ENCODE measurements around the gene SNTG2.

SNTG2 gene

DNA sequence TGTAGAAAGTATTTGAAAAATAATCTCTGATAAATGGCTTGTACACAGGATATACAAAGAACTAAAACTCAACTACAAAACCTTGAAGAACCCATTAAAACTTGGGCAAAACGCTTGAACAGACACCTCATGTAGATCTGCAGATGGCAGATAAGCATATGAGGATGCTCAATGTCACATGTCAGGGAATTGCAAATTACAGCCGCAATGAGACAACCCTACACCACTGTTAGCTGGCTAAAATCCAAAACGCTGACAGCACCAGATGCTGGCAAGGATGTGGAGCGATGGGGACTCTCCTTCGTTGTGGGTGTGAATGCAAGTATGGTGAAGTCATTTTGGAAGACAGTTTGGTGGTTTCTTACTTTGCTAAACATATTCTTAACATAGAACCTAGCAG lies 53.7 kb downstream of the SNTG2 start:
- no peak for DNase-seq

DNA sequence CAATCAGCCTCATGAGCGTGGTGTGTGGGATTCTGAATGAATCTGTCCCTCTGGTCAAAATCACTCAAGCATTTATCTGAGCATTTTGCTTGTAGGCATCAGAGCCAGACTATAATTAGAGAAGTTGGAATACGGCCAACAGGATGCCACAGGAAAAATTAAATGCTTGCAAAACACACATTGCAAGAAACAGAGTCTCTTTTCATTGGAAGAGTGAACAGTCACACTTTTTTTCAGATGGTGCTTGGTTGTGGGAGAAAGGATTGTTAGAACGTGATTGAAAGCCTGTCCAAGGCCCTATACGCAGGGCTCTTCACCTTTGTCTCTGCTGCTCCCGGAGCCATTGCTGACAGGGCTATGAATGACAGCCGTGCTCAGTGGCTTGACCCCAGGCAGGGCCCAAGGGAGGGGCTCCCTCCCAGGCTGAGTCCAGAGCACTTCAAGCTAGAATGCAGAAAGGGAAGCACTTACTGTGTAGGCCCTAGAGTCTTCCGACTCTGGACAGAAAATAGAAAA lies 59.8 kb downstream of the SNTG2 start:
- DNase-seq: no peak

DNA sequence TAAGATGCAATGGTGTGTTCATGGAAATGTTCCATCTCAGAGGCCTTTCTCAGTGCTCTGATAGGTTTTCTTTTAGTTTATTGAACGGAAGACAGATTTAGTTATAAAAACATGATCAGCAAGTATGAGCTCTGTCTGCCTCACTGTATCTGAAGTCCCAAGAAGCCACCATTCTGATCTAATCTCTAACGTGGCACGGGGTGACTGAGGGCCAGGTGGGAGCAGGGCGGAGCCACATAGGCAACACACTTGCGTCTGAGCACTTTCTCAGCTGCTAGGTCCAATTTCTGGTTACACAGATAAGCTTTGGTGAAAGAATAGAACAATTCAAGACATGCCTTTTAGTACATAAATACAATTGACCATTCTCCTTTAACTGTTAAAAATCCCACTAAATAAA lies 60.4 kb downstream of the SNTG2 start:
- no peak for DNase-seq

DNA sequence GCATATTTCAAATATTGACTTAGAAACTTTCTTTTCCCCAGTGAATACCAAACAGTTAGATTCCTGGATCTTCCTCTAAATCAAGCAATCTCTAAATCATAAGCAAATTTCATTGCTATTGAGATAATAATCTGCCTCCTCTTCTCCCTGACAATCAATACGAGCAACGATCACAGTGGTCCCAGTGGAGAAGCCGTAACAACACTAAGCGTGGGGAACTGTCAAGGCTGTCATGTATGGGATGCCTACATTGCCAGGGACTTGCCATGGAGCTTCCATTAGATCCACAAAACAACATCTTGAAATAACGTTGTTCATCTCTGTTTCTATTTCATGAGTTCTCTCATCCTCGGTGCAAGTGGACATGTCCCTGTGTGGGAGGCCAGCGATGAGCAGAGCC lies 61.3 kb downstream of the SNTG2 start:
- no peak for DNase-seq

DNA sequence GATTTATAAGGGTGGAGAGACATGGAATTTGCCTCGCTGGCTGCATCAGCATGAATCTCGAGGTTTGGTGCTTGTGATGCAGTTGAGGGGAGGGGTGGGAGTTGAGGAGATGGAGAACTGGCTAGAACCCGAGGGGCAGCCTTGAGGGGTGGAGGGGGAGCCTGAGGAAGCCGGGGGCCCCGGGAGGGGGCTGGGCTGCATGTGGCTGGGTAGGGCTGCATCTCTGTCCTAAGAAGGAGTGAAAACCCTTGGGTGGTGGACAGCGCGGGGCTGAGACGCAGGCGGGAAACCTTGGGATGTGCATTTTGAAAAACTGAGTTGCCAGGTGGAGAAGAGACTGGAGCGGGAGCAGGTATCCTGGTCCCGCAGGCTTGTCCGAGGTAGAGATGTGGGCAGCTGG lies 64.2 kb downstream of the SNTG2 start:
- no peak for DNase-seq

DNA sequence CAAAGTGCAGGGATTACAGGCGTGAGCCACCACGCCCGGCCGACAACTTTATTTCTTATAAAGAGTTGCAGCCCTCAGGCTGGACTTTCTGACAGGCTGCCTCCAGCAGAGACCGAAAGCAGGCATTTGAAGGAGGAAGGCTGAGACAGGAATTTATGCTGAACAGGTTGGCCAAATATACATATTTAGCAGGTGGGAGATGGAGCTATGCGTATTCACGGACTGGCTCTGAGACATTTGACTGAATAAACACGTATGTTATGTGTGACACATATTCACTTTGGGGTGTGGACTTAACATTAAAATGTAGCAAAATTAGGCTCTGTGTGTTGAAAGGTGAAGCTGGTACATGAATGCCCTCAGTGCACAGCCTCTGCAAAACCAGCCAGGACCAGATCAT lies 65.9 kb downstream of the SNTG2 start:
- DNase-seq: no peak

DNA sequence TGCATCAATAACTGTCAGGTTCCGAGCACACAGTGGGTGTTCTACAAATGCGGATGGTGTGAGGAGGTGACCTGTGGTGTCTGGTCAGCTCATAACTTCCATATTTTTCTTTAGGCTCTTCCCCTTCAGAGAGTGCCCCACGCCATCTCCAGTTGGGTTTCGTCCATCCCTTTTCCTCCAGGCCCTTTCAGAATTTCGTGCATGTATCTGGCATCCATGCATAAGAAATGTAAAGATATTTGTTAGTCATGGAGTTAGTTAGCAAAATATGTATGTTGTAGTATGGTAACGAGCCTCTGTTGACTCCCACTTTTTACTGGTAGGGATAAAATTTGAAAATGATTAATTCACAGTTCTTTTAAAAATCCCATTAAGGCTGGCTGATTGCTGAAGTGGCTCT lies 67.2 kb downstream of the SNTG2 start:
- DNase-seq: no peak

DNA sequence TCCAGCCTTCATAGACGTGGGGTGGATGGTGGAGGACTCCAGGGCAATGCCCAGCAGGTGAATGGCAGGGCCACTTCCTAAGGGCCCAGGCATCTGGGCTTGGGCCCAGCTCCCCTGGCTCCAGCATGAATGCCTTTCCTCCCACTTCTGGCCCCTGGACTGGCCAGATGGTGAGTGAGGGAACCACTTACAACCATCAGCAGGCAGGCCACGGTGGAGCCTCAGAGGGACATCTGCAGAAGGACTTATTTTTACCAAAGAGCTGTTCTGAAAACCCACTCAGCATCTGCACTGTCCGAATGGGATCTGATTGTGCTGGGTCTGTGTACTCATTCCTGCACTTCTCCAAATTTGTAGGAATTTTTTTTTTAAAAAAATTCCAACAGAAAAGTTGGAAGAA lies 69.6 kb downstream of the SNTG2 start:
- no peak for DNase-seq

DNA sequence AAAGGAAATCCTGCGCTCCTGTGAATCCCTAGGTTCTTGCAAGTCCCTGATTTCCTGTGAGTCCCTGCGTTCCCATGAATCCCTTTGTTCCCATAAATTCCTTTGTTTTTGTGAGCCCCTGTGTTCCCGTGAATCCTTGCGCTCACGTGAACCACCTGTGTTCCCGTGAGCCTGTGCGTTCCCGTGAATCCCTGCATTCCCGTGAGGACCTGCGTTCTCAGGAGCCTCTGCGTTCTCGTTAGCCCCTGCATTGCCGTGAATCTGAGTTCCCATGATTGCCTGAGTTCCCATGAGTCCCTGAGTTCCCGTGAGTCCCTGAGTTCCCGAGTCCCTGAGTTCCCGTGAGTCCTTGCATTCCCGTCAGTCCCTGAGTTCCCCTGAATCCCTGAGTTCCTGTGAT lies 71.5 kb downstream of the SNTG2 start:
- DNase-seq: no peak

DNA sequence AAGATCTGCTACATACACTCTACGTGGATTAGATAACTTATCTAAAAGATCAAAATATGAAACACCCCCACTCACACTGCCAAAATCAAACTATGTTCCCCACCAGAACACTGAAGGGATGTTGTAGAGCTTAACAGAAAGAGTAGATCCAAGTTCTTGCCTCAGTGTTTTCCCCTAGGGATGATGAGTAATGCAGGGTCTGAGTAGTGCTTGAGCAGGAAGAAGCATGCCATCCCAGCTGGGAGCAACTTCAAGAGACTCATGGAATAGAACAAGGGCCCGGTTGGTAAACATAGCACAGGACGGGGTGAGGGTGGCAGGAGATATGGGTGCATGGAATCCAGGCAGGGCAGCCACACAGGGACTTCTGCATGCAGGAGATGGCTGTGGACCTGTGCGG lies 74.3 kb downstream of the SNTG2 start:
- DNase-seq: peak; percentile 37

DNA sequence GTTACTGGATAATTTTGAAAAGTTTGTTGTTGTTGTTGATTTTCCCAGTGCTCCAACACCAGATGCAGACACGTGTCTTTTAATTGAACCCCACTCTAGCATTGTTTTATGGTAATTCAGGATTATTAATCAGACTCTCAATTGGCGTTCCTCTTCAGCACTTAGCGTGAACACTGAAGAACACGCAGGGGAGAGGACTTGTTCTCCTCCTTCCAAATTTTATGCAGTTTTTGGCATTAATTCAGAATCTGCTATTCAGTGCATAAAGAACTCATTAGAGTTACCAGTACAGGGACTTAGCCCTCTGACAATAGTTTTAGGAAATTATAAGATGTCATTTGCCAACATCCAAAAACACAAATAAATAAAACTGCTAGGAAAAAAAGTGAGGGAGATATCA lies 75.5 kb downstream of the SNTG2 start:
- DNase-seq: no peak

DNA sequence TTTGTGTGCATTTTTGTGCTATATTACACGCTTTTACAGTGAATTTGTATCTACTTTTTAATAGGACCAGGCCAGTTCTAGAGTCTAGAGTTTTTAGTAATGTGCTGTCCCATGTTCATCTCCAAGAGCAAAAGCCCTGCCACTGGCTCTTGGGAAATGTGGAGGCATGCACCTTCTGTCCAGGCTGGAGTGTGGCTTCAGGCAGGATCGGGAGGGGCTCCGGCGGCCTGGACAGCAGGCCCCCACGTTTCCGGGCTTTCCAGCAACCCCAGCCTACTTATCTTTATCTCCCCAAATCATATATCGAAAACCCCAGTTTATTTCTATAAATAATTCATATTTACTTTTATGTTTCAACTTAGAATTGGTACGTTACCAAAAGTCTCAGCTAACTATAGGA lies 78.2 kb downstream of the SNTG2 start:
- DNase-seq: no peak

DNA sequence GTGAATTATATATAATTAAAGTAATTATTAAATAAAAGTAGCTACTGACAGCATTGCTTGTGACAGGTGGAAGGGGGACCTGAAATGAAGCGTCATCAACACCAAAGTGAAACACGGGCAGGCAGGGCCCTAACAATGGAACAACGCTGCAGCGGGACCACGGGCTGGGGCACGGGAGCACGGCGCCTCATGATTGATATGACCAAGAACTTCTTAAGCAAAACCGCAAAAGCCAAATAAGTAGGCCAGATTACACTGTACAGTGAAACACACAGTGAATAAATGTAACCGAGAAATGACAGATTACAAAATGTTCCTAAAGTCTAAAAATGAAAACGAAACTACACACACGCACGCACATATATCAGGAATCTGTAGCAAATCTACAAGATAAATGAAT lies 81.4 kb downstream of the SNTG2 start:
- no peak for DNase-seq

DNA sequence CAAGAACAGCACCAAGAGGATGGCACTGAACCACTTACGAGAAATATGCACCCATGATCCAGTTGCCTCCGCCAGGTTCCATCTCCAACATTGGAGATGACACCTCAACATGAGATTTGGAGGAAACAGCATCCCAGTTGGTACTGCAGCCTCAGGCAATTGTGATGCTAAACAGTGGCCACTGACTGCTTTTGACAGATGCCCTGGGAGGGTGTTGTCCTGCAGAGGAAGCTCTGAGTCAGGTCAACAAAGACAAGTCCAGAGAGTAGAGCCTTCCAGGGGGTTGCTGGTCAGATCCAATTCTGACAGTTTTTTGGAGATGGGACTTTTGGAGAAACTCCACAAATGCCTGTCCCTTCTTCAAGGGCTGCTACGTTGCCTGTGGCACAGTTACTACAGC lies 82.4 kb downstream of the SNTG2 start:
- DNase-seq: no peak

DNA sequence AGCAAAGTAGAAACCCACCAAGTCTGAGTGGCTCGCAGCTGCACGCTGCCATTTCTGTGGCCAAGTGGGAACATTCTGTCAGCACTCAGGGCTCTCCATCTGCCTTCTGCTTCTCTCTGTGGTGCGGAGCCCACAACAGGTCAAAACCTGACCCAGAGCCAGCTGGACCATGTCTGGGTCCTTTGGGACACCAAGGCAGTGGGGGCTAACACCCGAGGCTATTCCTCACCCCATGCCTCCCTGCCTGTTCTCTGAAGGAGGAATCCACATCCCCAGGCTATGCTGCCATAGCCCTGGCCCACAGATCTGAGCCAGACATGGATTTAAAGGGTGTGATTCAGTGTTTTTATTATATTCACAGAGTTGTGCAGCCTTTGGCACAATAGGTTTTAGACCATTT lies 86.4 kb downstream of the SNTG2 start:
- no peak for DNase-seq

DNA sequence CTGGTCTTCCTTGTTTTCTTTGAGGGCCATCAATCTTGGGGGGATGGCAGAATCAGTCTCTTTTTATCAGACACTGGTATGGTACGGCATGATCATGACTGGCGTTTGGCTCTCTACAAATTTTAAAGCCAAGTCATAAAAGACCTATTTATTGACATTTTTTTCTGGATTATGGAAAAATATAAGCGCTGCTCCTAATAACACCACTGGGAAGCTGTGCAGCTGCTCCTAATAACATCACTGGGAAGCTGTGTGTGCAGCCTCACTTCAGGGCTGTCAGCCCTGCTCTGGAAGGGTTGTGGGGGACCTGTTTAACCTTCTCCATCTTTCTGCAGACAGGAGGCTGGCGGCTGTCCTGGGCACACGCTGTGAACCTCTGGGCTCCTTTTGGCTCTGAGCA lies 88.9 kb downstream of the SNTG2 start:
- no peak for DNase-seq

DNA sequence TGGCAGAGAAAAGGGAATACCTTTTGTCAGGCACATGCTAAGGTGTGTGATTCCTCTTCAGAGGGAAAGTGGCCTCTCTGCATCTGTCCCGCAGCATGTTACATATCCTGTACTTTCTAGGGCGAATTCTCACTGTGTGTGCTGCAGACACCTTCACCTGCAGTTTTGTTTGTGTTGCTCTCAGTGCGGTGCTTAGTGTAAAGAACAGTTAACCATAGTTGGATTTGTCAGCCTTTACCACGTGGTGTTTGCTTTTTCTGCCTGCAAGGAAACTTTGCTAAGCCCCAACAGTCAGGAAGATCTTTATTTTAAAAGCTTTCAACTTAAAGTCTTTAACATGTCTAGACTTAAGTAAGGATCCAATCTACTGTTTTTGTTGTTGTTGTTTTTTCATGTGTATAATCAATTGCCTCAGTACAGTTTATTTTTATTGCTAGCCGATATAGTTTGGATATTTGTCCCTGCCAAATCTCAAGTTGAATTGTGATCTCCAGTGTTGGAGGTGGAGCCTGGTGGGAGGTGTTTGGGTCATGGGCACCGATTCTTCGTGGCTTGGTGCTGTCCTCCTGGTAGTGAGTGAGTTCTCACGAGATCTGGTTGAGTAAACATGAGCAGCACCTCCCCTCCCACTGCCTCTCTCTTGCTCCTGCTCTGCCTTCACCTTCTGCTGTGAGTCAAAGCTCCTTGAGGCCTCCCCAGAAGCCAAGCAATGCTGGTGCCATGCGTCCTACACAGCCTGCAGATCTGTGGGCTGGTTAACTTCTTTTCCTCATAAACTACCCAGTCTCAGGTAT lies 90.6 kb downstream of the SNTG2 start:
- DNase-seq: no peak

DNA sequence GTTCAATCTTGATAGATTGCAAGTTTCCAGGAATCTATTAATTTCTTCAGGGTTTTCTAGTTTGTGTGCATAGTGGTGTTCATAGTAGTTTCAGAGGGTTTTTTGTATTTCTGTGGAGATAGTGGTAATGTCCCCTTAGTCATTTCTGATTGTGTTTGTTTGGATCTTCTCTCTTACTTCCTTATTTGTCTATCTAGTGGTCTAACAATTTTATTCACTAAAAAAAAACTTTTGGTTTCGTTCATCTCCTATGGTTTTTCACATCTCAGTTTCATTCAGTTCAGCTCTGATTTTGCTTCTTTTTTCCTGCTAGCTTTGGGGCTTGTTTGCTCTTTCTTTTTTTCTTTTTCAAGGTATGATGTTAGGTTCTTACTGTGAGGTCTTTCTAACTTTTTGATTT lies 94.5 kb downstream of the SNTG2 start:
- no peak for DNase-seq

DNA sequence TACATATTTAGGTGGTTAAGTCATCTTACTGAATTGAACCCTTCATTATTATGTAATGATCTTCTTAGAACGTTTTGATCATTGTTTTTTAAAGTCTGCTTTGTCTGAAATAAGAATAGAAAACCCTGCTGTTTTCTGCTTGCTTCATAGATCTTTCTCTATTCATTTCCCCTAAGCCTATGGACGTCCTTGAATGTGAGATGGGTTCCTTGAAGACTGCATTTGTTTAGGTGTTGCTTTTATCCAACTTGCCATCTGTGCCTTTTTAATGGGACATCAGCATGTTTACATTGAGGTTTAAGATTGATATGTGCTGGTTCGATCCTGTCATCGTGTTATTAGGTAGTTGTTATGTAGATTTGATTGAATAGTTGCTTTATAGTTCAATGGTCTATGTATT lies 95.4 kb downstream of the SNTG2 start:
- DNase-seq: no peak

DNA sequence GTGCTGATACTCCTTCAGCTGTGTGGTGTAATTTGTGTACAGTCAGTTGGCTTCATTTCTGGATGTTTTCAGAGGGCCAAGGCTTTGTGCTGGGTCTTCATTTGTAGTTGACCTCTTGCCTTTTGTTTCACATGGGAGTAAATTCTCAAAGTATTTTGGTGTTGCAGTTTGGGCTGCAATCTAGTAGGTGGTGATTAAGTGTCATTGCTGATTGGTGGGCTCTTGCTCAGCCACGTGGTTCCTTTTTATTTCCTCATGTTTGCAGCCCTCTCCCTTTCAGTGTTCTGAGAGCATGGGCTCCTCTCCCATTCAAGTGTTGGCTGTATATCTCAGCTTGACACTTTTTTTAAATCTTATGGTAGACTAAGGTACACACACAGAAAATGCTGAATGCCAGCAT lies 96.8 kb downstream of the SNTG2 start:
- peak; percentile 22 for DNase-seq

DNA sequence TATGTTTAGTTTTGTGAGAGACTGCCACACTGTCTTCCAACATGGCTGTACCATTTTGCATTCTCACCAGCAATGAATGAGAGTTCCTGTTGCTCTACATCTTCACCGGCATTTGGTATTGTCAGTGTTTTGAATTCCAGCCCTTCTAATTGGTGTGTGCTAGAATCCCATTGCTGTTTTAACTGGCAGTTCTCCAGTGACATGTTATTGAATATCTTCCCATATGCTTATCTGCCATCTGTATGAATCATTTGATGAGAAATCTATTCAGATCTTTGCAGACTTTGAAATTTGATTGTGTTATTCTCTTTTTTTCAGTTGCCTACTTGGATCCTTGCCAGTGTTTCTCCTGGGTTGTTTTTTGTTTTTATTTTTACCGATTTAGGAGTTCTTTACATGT lies 99.0 kb downstream of the SNTG2 start:
- peak; percentile 84 for DNase-seq

DNA sequence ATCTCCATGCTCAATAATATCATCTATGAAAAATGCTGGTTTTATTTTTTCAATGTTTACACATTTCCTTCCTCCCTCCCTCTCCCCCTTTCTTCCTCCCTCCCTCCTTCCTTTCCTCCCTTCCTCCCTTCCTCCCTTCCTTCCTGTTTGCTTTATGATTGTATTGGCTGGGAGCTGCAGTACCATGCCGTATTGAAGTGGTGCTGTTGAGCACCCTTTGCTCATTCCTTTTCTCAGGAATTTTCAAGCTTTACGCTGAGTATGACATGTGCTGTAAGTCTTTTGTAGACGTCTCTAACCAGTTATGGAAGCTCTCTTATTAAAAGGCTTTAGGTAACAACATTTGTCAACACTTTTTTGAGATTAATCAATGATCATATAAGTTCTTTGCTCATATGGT lies 100.4 kb downstream of the SNTG2 start:
- peak; percentile 14 for DNase-seq

DNA sequence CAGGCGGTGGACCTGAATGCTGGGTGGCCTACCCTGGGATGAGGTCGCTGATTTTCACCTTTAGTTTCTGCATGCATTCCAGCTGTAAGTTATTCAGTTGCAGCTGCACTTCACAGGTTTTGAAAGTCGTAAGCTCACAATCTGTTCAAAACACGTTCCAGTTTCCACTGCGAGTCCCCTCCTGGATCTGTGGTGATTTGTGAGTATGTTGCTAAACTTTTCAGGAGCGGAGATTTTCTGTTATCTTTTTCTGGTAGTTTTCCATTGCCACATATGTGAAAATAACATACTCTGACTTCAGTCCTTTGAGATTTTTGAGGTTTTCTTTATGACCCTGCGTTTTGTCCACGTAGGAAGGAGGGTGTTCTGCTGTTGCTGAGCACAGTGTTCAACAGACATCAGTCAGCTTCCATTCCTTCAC lies 102.1 kb downstream of the SNTG2 start:
- peak; percentile 28 for DNase-seq

DNA sequence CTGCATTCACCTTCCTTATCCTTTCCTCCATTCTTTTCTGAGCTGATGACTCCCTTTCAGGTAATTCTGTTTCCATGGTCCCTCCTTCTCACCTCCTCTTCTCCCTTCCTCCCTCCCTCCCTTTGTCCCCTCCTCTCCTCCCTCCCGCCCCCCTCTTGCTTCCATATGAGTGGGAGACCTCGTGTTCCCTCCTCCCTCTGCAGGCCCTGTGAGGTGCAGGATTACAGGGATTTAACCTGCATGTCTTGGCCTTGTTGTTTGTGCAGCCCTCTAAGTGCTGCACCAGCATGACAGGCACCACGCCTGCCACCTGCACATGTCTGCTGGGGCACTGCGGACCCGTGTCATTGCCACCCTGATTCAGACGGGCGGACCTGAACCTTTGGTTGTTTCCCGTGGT lies 103.1 kb downstream of the SNTG2 start:
- DNase-seq: no peak

DNA sequence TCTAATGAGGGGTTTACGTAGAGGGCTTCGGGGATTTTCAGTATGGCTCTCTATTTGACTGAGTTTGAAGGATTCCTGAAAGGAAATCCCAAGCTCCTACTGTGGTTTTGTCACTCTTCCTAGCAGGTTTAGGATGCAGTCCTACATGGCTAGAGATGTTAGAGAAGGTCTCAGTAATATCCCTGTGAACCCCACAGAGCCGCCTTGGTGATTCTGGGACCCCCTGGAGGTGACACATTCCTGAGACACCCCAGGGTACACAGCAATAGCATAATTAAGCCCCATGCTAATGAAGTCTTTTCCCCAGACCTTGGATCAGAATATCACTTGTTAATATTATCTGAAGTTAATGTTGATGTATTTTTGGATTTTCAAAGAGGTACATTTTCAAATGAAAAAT lies 103.8 kb downstream of the SNTG2 start:
- no peak for DNase-seq

All from EL (cell line).